Measurements from ENCODE around the gene DCANP1.

- TF ChIP-seq POLR2A (IDR thresholded peaks at IDR 0.05; ENCODE audit: low read length) (no peak), GATA1 (IDR thresholded peaks at IDR 0.05; ENCODE audit: low read depth, low read length) (no peak)
Measured at GRCh38 chr5:135442431-135443160, 4.6 kb downstream of the DCANP1 start.

Data from erythroblast (primary cell).